Heart right ventricle (tissue), 16 donors: Measurements from ENCODE around the gene DIAPH3. TPM values are rescaled to one million over a fixed set of nuclear protein-coding genes. Genes with fewer than 3 reads are reported as not detected.

ENCODE experiments used
- ATAC-seq, 8 donors: fragments of 200-7000 bp; cut with Tn5 transposase; one replicate each; pipeline ENCODE4 v1.9.1; 2020; ENCODE audit warnings: mild to moderate bottlenecking in 8 of 8, moderate library complexity in 8 of 8, moderate number of reproducible peaks in 1 of 8
- DNase-seq, 2 donors: peaks; one replicate each; pipeline ENCODE4 v3.0.0-alpha.2; 2020
- H3K27ac ChIP-seq, 10 donors: fragments of 200-600 bp; sonication (generic) in 2 of 10; one replicate each; pipeline versions ENCODE4 v1.5.0 to v1.8.0; 2020 to 2022; ENCODE audit warnings: mild to moderate bottlenecking in 3 of 10
- H3K27me3 ChIP-seq, 7 donors: fragments of 200-600 bp; one replicate each; pipeline ENCODE4 v1.8.0; 2021 to 2022; ENCODE audit warnings: mild to moderate bottlenecking in 2 of 7
- H3K36me3 ChIP-seq, 9 donors: fragments of 200-600 bp; sonication (generic) in 1 of 9; one replicate each; pipeline versions ENCODE4 v1.5.0 to v1.8.0; 2020 to 2022; ENCODE audit warnings: mild to moderate bottlenecking in 2 of 9
- H3K4me1 ChIP-seq, 9 donors: fragments of 200-600 bp; sonication (generic) in 1 of 9; one replicate each; pipeline versions ENCODE4 v1.5.0 to v1.8.0; 2020 to 2022; ENCODE audit warnings: mild to moderate bottlenecking in 4 of 9
- H3K4me3 ChIP-seq, 10 donors: fragments of 200-600 bp; sonication (generic) in 2 of 10; one replicate each; pipeline versions ENCODE4 v1.5.0 to v1.8.0; 2020 to 2022; ENCODE audit warnings: mild to moderate bottlenecking in 7 of 10, moderate library complexity in 2 of 10
- H3K9me3 ChIP-seq, 11 donors: fragments of 200-600 bp in 10 of 11; sonication (generic) in 2 of 11; one replicate each; pipeline versions ENCODE4 v1.5.0 to v1.8.0; 2013 to 2022; ENCODE audit warnings: mild to moderate bottlenecking in 2 of 11, control low read depth in 1 of 11, moderate library complexity in 1 of 11
- CTCF ChIP-seq, 9 donors: fragments of 200-600 bp; sonication (generic) in 2 of 9; IDR thresholded peaks; one replicate each; pipeline versions ENCODE4 v1.5.0 to v1.8.0; 2021 to 2022; ENCODE audit warnings: antibody characterized with exemption in 9 of 9, mild to moderate bottlenecking in 5 of 9, moderate library complexity in 1 of 9
- WGBS, 2 donors: extraction: QIAGEN DNeasy Blood & Tissue Kit; methylation state at CpG; one replicate each; pipeline ENCODE4 v1.1.7; 2013; ENCODE audit warnings: inconsistent platforms in 1 of 2; 5-methylcytosine and 5-hydroxymethylcytosine counted together
- intact Hi-C, 10 donors: fragments of 100-400 bp; cut with DNase I; formaldehyde crosslinking; loops; one replicate each; pipeline versions ENCODE4 v1.11.1 to v1.14.2; 2022
- polyA plus RNA-seq, 2 donors: library from polyadenylated mRNA; stranded (reverse); fragments of 200-250 nt; gene quantifications; one replicate each; pipeline ENCODE4 v1.2.3, GENCODE V29; 2013
- total RNA-seq, 10 donors: library from RNA; stranded (reverse); fragmentation: NEBNext Ultra II Directional in 3 of 10; extraction: Animal tissue kit (Norgen Biotek cat#: 25700) in 3 of 10; gene quantifications; one replicate each; pipeline versions ENCODE4 v1.2.1 to v1.2.4, GENCODE V29; 2021 to 2023
- donor health status: Arrhythmogenic right ventricular cardiomyopathy.
- donor health status: ischemic (EF 13 %, LVEDD 7.1; RV severe dilation, severe dysfunction).
- donor health status: healthy with polysubstance abuse.
- donor health status: DM: no; HTN: yes; CAD: no.
- donor health status: DM: no; HTN: no; CAD: no.
- donor health status: ischemic (EF 25% LVEDD 6.9; RV normal size, moderate dysfunction).
- donor health status: ischemic (EF 25% LVEDD 5.7; RV mildly dilated, moderate dysfunction).
- donor health status: healthy.
- donor health status: DM: yes; HTN: yes; CAD: no.
- donor health status: Ischemic cardiomyopathy.
- donor health status: ischemic (EF 35%, LVEDD 5.7; RV mildly dilated, moderate dysfunction).
- donor health status: nonischemic (EF 11% LVEDD 7.7; RV severe dilation, severe dysfunction).
- donor health status: DM: yes; HTN: yes; CAD: no.
- donor health status: PGD.
- donor health status: ischemic (EF 29% LVEDD 5.4; RV normal size, mild dysfunction).
- donor health status: nonischemic (EF 23%, LVEDD 6.1; RV moderate dilation, normal function).

The DIAPH3 gene
- total and polyA plus RNA-seq, 12 donors, result 0.04 to 2.2 (median 0.19) TPM

DNA sequence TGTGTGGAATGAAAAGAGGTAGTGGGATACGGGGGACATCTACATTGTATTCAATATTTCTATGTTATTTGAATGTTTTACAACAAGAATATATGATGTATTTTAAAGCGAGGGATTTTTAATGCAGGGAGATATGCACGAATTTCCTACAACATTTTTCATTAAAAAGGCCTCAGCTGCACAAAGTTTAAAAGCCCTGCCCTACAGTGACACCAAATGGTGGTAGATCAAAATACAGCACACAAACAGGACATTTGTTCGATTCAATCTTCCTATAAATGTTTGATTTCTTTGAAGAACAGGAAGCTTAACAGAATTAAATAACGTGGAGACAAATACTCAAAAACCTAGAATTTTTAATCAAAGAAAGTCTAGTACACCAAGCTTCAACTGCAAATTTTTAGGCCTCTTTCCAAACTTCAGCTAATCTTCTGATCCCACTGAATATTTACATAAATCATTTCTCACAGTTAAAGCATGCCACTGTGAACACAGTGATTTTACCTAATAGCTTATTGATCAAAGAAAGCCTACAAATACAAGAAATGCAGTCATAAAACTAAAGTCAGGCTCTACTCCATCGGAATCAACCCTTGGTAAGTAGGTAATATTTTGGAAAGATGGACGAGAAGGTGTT is 257.2 kb downstream of the DIAPH3 start:
- DNase-seq (no peak), ATAC-seq (no peak)
- H3K4me3 ChIP-seq, result no peak overlapping the region
- H3K36me3 ChIP-seq, result no peaks in the 10 kb centered on the region
- intact Hi-C loops, result loop anchor here in 5 of 10 donors (5.0 to 10.0 kb wide), 3 partner anchors 222 to 514 kb away; no protein-coding TSS in a partner anchor
- no peaks in the 10 kb centered on the region for H3K27me3 ChIP-seq
- WGBS, 2 donors, result 54 to 66% methylated on average over 7 of the region's 7 CpGs
- no peak overlapping the region for H3K27ac ChIP-seq
- no peaks in the 10 kb centered on the region for H3K4me1 ChIP-seq
- no peaks in the 10 kb centered on the region for H3K9me3 ChIP-seq
- peak in 7 of 9 donors; percentile 40 to 70 (median 60) for TF ChIP-seq CTCF (IDR thresholded peaks at IDR 0.05)

DNA sequence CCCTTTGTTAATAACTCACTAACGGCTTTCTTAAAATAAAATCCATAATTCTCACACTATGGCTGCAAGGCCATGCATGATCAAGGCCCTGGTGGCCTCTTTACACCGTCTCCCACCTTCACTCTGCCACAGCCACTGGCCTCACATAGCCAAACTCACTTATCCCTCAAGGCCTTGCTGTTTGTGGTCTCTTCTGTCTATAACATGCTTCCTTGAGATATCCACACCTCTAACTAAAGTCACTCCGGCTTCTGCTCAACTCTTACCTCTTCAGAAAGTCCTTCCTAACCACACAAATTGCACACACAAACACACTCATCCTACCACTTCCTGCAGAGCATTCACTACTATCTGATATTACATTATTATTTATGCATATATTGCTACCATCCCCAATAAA is 262.5 kb downstream of the DIAPH3 start:
- DNase-seq (no peak), ATAC-seq (no peak)
- no peaks in the 10 kb centered on the region for H3K36me3 ChIP-seq
- WGBS, 2 donors, result 93 to 96% methylated on average over 3 of the region's 3 CpGs
- intact Hi-C loops, result loop anchor here in 4 of 10 donors (10.0 kb wide), 2 partner anchors 216 to 506 kb away; no protein-coding TSS in a partner anchor
- no peaks in the 10 kb centered on the region for H3K27me3 ChIP-seq
- no peak overlapping the region for H3K4me3 ChIP-seq
- H3K27ac ChIP-seq, result no peak overlapping the region
- TF ChIP-seq CTCF (IDR thresholded peaks at IDR 0.05), result no peak
- H3K4me1 ChIP-seq, result no peaks in the 10 kb centered on the region
- H3K9me3 ChIP-seq, result no peaks in the 10 kb centered on the region

DNA sequence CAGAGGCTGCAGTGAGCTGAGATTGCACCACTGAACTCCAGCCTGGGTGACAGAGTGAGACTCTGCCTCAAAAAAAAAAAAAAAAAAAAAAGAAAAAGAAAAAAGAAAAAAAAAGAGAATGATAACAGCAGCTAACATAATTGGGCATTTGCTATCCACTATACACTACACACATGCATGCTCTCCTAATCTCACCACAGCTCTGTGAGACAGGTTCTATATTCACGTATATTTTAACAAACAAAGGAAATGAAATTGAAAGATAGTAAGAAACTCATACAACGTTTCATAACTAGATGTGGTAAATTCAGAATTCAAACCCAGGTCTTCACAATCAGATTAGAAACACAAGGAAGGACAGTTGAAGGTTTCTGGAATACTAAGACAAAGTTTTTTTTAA is 265.7 kb downstream of the DIAPH3 start:
- Histone ChIP-seq H3K4me1 (no peaks in the 10 kb centered on the region), H3K36me3 (no peaks in the 10 kb centered on the region), H3K9me3 (no peaks in the 10 kb centered on the region), H3K27me3 (no peaks in the 10 kb centered on the region), H3K4me3 (no peak overlapping the region), H3K27ac (no peak overlapping the region)
- DNase-seq, result no peak
- WGBS, 2 donors, result 86 to 89% methylated on average over 2 of the region's 2 CpGs
- no peak for TF ChIP-seq CTCF (IDR thresholded peaks at IDR 0.05)
- intact Hi-C loops, result no loop called here
- no peak for ATAC-seq

GRCh38 chr13:59893266-59893665 is 270.5 kb downstream of the DIAPH3 start:
- H3K27me3 ChIP-seq, result no peaks in the 10 kb centered on the region
- no peaks in the 10 kb centered on the region for H3K4me1 ChIP-seq
- TF ChIP-seq CTCF (IDR thresholded peaks at IDR 0.05), result no peak
- ATAC-seq (no peak), DNase-seq (no peak)
- intact Hi-C loops, result no loop called here
- H3K27ac ChIP-seq, result no peak overlapping the region
- 98 to 99% methylated on average over 1 of the region's 1 CpG for WGBS, 2 donors
- no peaks in the 10 kb centered on the region for H3K36me3 ChIP-seq
- no peak overlapping the region for H3K4me3 ChIP-seq
- no peaks in the 10 kb centered on the region for H3K9me3 ChIP-seq
